PC-3 (cell line): ENCODE results near the gene LARP4B. TPM values are rescaled to one million over a fixed set of nuclear protein-coding genes. Genes with fewer than 3 reads are reported as not detected.

ENCODE experiments used
- ATAC-seq: fragments of 200-7000 bp; cut with Tn5 transposase; 2 replicates; pipeline ENCODE4 v1.9.1; 2020; ENCODE audit warnings: mild to moderate bottlenecking, moderate library complexity
- BruUV-seq: library from RNA; stranded (reverse); fragments of 400-500 nt; replicated peaks from 2 replicates; lab custom pipeline; 2021; lab: Mats Ljungman, UMichigan
- CTCF ChIA-PET: fragments of 300-600 bp; sonication (Branson Sonifier 250); formaldehyde crosslinking; loops from one replicate; lab custom pipeline; 2022; ENCODE audit warnings: antibody characterized with exemption; lab: Charles Lee
- POLR2A ChIA-PET: fragments of 300-600 bp; sonication (Branson Sonifier 250); formaldehyde crosslinking; loops from one replicate; lab custom pipeline; 2022; ENCODE audit warnings: antibody characterized with exemption; ENCODE audit not compliant: unreplicated experiment; lab: Charles Lee
- DNase-seq: peaks from one replicate; pipeline ENCODE4 v3.0.0-alpha.2; 2015
- H2AFZ ChIP-seq: fragments of 300-600 bp; sonication (generic); 2 replicates; pipeline ENCODE4 v1.6.0; 2016; ENCODE audit warnings: antibody characterized with exemption, low read length
- H3F3A ChIP-seq: fragments of 300-600 bp; sonication (generic); one replicate; pipeline ENCODE4 v1.6.0; 2017; ENCODE audit warnings: antibody characterized with exemption, low read length, control low read depth, mild to moderate bottlenecking; ENCODE audit not compliant: unreplicated experiment
- H3K27ac ChIP-seq: fragments of 300-600 bp; sonication (generic); 2 replicates; pipeline ENCODE4 v1.5.1; 2016; ENCODE audit warnings: mild to moderate bottlenecking, low read length
- H3K27me3 ChIP-seq: fragments of 300-600 bp; sonication (generic); 2 replicates; pipeline ENCODE4 v1.6.1; 2016; ENCODE audit warnings: low read length, mixed read lengths
- H3K36me3 ChIP-seq: fragments of 300-600 bp; sonication (generic); 2 replicates; pipeline ENCODE4 v1.6.1; 2016; ENCODE audit warnings: low read depth, mixed run types, low read length, mixed read lengths
- H3K4me1 ChIP-seq: fragments of 300-600 bp; sonication (generic); 2 replicates; pipeline ENCODE4 v1.5.1; 2016; ENCODE audit warnings: low read length; ENCODE audit not compliant: insufficient read depth
- H3K4me2 ChIP-seq: fragments of 300-600 bp; sonication (generic); 2 replicates; pipeline ENCODE4 v1.6.0; 2016; ENCODE audit warnings: low read length
- H3K4me3 ChIP-seq: fragments of 300-600 bp; sonication (generic); 2 replicates; pipeline ENCODE4 v1.5.1; 2016; ENCODE audit warnings: mild to moderate bottlenecking, low read length, mixed read lengths
- H3K79me2 ChIP-seq: fragments of 300-600 bp; sonication (generic); 2 replicates; pipeline ENCODE4 v1.6.1; 2017; ENCODE audit warnings: low read length, mixed read lengths
- H3K9ac ChIP-seq: fragments of 300-600 bp; sonication (generic); 2 replicates; pipeline ENCODE4 v1.6.0; 2016; ENCODE audit warnings: mild to moderate bottlenecking, low read length
- H3K9me2 ChIP-seq: fragments of 300-600 bp; sonication (generic); replicated peaks from 2 replicates; pipeline ENCODE4 v1.6.1; 2016; ENCODE audit warnings: mixed run types, low read length, mixed read lengths
- H3K9me3 ChIP-seq: fragments of 300-600 bp; sonication (generic); 2 replicates; pipeline ENCODE4 v1.6.1; 2016; ENCODE audit warnings: low read length, mixed read lengths
- H4K20me1 ChIP-seq: fragments of 300-600 bp; sonication (generic); 2 replicates; pipeline ENCODE4 v1.6.1; 2016; ENCODE audit warnings: low read length, mixed read lengths
- EZH2 ChIP-seq: fragments of 300-600 bp; sonication (generic); IDR thresholded peaks from one replicate; pipeline ENCODE4 v1.6.1; 2017; ENCODE audit warnings: antibody characterized with exemption, mild to moderate bottlenecking, low read length; ENCODE audit not compliant: unreplicated experiment
- EZH2phosphoT487 ChIP-seq: fragments of 300-600 bp; sonication (generic); IDR thresholded peaks from 2 replicates; pipeline ENCODE4 v1.6.1; 2018; ENCODE audit warnings: mild to moderate bottlenecking, antibody characterized with exemption, low read length, borderline replicate concordance
- intact Hi-C: fragments of 100-400 bp; cut with micrococcal nuclease; formaldehyde crosslinking; loops from 2 replicates; pipeline ENCODE4 v1.9.0; 2023
- total RNA-seq: library from RNA; depleted of rRNA; stranded (reverse); fragments of >200 nt; gene quantifications from 2 replicates; pipeline ENCODE4 v1.2.3, GENCODE V29; 2014
- TF ChIP-seq, protein P1 (sequence below): fragments of 300-600 bp; sonication (generic); conservative IDR thresholded peaks from 2 replicates; pipeline ENCODE4 v1.5.1; 2017; ENCODE audit warnings: antibody characterized with exemption, low read depth, mild to moderate bottlenecking, low read length

The LARP4B gene
- total RNA-seq, 1 experiment from 2014 or later = 33.9 TPM

DNA sequence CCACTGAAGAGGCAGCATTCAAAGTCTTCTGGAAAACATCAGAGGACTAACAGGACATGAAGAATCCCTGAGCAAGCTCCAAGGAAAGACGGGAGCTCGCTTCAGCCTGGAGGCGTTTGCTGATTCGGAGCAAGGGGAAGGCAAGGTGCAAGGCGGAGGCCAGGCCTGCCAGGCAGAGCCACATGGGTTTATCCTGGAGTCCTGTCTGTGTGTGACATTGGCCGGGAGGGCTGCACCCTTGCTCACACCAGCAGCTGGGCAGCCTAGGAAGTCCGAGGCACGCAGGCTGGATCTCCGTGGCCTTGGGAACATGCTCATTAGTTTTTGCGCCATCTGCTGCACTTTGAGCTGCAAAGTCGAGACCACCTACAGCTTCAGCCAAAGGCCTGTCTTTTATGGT, 22.3 kb upstream of the LARP4B start:
- no peaks in the 10 kb centered on the region for H3K9me2 ChIP-seq
- ATAC-seq (no peak), DNase-seq (no peak)
- H3K4me3 ChIP-seq = no peak overlapping the region
- intact Hi-C loops = no loop called here
- H3K9me3 ChIP-seq = no peaks in the 10 kb centered on the region
- no peaks in the 10 kb centered on the region; the same call in none of the 2 replicates for H3K27me3 ChIP-seq
- no peak overlapping the region for H3K4me2 ChIP-seq
- H4K20me1 ChIP-seq = no peaks in the 10 kb centered on the region
- H3K4me1 ChIP-seq = no peaks in the 10 kb centered on the region
- no peak overlapping the region for H2AFZ ChIP-seq
- H3K9ac ChIP-seq = no peak overlapping the region
- H3K27ac ChIP-seq = no peak overlapping the region
- no peaks in the 10 kb centered on the region for H3K36me3 ChIP-seq
- no peaks in the 10 kb centered on the region for H3F3A ChIP-seq
- ChIA-PET CTCF (no interaction called here), POLR2A (no interaction called here)
- no peaks in the 10 kb centered on the region for H3K79me2 ChIP-seq
- TF ChIP-seq, protein P1, sequence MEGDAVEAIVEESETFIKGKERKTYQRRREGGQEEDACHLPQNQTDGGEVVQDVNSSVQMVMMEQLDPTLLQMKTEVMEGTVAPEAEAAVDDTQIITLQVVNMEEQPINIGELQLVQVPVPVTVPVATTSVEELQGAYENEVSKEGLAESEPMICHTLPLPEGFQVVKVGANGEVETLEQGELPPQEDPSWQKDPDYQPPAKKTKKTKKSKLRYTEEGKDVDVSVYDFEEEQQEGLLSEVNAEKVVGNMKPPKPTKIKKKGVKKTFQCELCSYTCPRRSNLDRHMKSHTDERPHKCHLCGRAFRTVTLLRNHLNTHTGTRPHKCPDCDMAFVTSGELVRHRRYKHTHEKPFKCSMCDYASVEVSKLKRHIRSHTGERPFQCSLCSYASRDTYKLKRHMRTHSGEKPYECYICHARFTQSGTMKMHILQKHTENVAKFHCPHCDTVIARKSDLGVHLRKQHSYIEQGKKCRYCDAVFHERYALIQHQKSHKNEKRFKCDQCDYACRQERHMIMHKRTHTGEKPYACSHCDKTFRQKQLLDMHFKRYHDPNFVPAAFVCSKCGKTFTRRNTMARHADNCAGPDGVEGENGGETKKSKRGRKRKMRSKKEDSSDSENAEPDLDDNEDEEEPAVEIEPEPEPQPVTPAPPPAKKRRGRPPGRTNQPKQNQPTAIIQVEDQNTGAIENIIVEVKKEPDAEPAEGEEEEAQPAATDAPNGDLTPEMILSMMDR = no peak
- TF ChIP-seq EZH2phosphoT487 (no peak), EZH2 (no peak)
- no TSS peak for BruUV-seq

DNA sequence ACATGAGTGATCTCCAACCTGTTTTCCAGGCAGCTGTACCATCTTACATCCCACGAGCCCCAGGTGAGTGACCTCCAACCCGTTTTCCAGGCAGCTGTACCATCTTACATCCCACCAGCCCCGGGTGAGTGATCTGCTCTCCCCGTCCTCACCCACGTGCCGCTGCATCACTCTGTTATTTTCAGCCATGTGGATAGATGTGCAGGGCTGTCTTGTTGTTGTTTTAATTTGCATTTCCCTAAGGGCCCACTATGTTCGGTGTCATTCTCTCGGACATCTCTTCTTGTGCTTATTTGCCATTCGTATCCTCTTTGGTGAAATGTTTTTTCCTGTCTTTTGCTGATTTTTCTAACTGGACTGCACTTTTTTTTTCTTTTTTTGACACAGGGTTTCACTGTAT, 17.9 kb upstream of the LARP4B start:
- H2AFZ ChIP-seq = no peak overlapping the region
- TF ChIP-seq EZH2phosphoT487 = no peak
- DNase-seq (no peak), ATAC-seq (no peak)
- BruUV-seq = no TSS peak
- H3K36me3 ChIP-seq = no peaks in the 10 kb centered on the region
- no peaks in the 10 kb centered on the region for H3K9me3 ChIP-seq
- no peak overlapping the region for H3K9ac ChIP-seq
- H3K27ac ChIP-seq = no peak overlapping the region
- H4K20me1 ChIP-seq = no peaks in the 10 kb centered on the region
- no peaks in the 10 kb centered on the region; the same call in none of the 2 replicates for H3K27me3 ChIP-seq
- no peaks in the 10 kb centered on the region for H3K79me2 ChIP-seq
- CTCF ChIA-PET = no interaction called here
- no peak overlapping the region for H3K4me3 ChIP-seq
- H3K4me2 ChIP-seq = no peak overlapping the region
- no peaks in the 10 kb centered on the region for H3K4me1 ChIP-seq
- POLR2A ChIA-PET = no interaction called here
- no peaks in the 10 kb centered on the region for H3F3A ChIP-seq
- no peaks in the 10 kb centered on the region for H3K9me2 ChIP-seq
- intact Hi-C loops = no loop called here

DNA sequence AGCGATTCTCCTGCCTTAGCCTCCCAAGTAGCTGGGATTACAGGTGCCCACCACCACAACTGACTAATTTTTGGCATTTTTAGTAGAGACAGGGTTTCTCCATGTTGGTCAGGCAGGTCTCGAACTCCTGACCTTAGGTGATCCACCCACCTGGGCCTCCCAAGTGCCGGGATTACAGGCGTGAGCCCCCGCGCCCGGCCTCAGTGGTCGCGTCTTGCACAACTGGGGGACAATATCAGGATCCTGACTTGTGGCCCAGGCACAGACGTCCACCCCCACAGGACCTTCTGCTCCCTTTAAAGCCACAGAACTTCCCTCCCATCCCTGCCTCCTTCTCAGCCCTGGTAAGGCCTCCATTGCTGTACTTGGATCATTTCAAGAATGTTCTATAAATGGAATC, 16.8 kb upstream of the LARP4B start:
- Histone ChIP-seq H3K4me1 (no peaks in the 10 kb centered on the region), H3K4me2 (no peak overlapping the region), H3K36me3 (no peaks in the 10 kb centered on the region), H3K79me2 (no peaks in the 10 kb centered on the region), H3K9me2 (no peaks in the 10 kb centered on the region), H3F3A (no peaks in the 10 kb centered on the region), H3K4me3 (no peak overlapping the region), H3K9me3 (no peaks in the 10 kb centered on the region), H3K27ac (no peak overlapping the region), H4K20me1 (no peaks in the 10 kb centered on the region), H2AFZ (no peak overlapping the region), H3K9ac (no peak overlapping the region), H3K27me3 (no peaks in the 10 kb centered on the region)
- BruUV-seq = no TSS peak
- ChIA-PET POLR2A (no interaction called here), CTCF (no interaction called here)
- ATAC-seq (no peak), DNase-seq (no peak)
- TF ChIP-seq EZH2 (no peak), EZH2phosphoT487 (no peak)
- TF ChIP-seq, protein P1 = no peak
- intact Hi-C loops = no loop called here
